Coronary artery (tissue), 2 donors: ENCODE data around the gene TGFBR2.

Experiments
- DNase-seq: peaks from one replicate; pipeline ENCODE4 v3.0.0-alpha.2; 2017; ENCODE audit warnings: low spot score
- H3K27ac ChIP-seq, 2 donors: fragments of 200-600 bp; sonication (generic); one replicate each; pipeline ENCODE4 v1.5.1; 2016 to 2019
- H3K4me3 ChIP-seq: fragments of 200-600 bp; sonication (generic); 2 replicates; pipeline ENCODE4 v1.5.1; 2016; ENCODE audit warnings: mild to moderate bottlenecking, moderate library complexity
- TF ChIP-seq, protein P1 (sequence below): fragments of 200-600 bp; sonication (generic); IDR thresholded peaks from one replicate; pipeline ENCODE4 v1.5.1; 2019; ENCODE audit warnings: antibody characterized with exemption

The TGFBR2 gene

DNA sequence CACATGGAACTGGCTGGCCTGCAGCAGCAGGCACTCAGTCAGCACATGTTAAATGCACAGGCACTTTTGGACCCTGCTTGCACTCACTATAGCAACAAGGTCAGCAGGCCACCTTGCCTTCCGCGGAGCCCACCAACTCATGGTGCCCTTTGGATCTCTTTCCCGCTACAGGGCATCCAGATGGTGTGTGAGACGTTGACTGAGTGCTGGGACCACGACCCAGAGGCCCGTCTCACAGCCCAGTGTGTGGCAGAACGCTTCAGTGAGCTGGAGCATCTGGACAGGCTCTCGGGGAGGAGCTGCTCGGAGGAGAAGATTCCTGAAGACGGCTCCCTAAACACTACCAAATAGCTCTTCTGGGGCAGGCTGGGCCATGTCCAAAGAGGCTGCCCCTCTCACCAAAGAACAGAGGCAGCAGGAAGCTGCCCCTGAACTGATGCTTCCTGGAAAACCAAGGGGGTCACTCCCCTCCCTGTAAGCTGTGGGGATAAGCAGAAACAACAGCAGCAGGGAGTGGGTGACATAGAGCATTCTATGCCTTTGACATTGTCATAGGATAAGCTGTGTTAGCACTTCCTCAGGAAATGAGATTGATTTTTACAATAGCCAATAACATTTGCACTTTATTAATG is 85.0 kb downstream of the TGFBR2 start:
- Histone ChIP-seq H3K4me3 (no peak overlapping the region), H3K27ac (peak overlapping the region; percentile 49 to 83)
- TF ChIP-seq, protein P1, sequence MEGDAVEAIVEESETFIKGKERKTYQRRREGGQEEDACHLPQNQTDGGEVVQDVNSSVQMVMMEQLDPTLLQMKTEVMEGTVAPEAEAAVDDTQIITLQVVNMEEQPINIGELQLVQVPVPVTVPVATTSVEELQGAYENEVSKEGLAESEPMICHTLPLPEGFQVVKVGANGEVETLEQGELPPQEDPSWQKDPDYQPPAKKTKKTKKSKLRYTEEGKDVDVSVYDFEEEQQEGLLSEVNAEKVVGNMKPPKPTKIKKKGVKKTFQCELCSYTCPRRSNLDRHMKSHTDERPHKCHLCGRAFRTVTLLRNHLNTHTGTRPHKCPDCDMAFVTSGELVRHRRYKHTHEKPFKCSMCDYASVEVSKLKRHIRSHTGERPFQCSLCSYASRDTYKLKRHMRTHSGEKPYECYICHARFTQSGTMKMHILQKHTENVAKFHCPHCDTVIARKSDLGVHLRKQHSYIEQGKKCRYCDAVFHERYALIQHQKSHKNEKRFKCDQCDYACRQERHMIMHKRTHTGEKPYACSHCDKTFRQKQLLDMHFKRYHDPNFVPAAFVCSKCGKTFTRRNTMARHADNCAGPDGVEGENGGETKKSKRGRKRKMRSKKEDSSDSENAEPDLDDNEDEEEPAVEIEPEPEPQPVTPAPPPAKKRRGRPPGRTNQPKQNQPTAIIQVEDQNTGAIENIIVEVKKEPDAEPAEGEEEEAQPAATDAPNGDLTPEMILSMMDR = no peak
- no peak for DNase-seq

DNA sequence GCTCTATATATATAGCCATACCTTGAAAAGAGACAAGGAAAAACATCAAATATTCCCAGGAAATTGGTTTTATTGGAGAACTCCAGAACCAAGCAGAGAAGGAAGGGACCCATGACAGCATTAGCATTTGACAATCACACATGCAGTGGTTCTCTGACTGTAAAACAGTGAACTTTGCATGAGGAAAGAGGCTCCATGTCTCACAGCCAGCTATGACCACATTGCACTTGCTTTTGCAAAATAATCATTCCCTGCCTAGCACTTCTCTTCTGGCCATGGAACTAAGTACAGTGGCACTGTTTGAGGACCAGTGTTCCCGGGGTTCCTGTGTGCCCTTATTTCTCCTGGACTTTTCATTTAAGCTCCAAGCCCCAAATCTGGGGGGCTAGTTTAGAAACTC is 85.5 kb downstream of the TGFBR2 start:
- Histone ChIP-seq H3K4me3 (no peak overlapping the region), H3K27ac (peak overlapping the region in 1 of 2 donors; percentile 47)
- TF ChIP-seq, protein P1 = no peak
- no peak for DNase-seq

DNA sequence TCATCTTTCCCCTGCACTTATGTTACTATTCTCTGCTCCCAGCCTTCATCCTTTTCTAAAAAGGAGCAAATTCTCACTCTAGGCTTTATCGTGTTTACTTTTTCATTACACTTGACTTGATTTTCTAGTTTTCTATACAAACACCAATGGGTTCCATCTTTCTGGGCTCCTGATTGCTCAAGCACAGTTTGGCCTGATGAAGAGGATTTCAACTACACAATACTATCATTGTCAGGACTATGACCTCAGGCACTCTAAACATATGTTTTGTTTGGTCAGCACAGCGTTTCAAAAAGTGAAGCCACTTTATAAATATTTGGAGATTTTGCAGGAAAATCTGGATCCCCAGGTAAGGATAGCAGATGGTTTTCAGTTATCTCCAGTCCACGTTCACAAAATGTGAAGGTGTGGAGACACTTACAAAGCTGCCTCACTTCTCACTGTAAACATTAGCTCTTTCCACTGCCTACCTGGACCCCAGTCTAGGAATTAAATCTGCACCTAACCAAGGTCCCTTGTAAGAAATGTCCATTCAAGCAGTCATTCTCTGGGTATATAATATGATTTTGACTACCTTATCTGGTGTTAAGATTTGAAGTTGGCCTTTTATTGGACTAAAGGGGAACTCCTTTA is 86.2 kb downstream of the TGFBR2 start:
- TF ChIP-seq, protein P1 = no peak
- DNase-seq = no peak
- no peak overlapping the region for H3K4me3 ChIP-seq
- peak overlapping the region in 1 of 2 donors; percentile 47 for H3K27ac ChIP-seq

DNA sequence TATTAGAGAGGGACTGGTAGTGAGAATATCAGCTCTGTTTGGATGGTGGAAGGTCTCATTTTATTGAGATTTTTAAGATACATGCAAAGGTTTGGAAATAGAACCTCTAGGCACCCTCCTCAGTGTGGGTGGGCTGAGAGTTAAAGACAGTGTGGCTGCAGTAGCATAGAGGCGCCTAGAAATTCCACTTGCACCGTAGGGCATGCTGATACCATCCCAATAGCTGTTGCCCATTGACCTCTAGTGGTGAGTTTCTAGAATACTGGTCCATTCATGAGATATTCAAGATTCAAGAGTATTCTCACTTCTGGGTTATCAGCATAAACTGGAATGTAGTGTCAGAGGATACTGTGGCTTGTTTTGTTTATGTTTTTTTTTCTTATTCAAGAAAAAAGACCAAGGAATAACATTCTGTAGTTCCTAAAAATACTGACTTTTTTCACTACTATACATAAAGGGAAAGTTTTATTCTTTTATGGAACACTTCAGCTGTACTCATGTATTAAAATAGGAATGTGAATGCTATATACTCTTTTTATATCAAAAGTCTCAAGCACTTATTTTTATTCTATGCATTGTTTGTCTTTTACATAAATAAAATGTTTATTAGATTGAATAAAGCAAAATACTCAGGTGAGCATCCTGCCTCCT is 87.2 kb downstream of the TGFBR2 start:
- TF ChIP-seq, protein P1 = peak; percentile 64
- Histone ChIP-seq H3K4me3 (no peak overlapping the region), H3K27ac (no peak overlapping the region)
- no peak for DNase-seq

DNA sequence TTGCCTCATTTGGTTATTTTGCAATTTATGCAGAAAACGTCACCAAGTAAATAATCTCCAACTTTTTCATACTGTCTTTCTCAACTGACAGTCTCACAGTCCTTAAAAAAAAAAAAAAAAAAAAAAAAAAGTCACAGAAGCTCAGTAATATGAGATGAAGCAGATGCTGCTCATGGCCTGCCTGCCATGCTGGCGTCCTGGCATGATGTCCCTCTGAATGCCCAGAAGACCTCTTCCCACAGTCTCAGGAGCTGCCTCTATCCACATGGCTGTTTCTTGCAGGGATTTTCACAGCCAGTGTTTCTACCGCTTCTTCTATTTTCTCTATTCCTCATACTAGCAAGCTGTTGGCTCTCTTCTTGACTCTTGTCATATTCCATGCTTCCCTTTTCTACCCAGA is 87.7 kb downstream of the TGFBR2 start:
- Histone ChIP-seq H3K4me3 (no peak overlapping the region), H3K27ac (no peak overlapping the region)
- TF ChIP-seq, protein P1 = no peak
- DNase-seq = no peak

DNA sequence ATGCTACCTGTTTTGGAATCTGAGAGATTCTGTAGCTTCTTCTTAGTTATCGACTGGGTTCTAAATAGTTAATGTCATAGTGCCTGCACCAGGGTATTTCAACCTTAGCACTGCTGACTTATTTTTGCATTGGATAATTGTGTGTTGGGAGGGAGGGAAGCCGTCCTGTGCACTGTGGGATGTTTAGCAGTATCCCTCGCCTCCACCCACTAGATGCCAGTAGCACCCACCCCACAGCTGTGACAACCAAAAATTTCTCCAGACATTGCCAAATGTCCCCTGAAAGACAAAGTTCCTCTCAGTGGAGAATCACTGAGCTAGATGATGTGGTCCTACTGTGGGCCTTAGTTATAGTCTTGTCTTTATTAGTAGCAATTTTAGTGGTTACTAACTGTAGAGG is 88.3 kb downstream of the TGFBR2 start:
- DNase-seq = no peak
- no peak overlapping the region for H3K27ac ChIP-seq
- no peak overlapping the region for H3K4me3 ChIP-seq
- TF ChIP-seq, protein P1 = no peak
